Stimulated activated CD4-positive, alpha-beta T cell treated with anti-CD3 and anti-CD28 coated beads, Interleukin-1b, Interleukin-23, amount 100 ng/mL, for 4 hours (primary cell): ENCODE measurements around the gene RAB19.
A peak's percentile ranks its signal among the peaks of the same experiment; 100 is the strongest.
"Not testable (repeated sequence)": the region's sequence is repeated elsewhere in the genome, so short reads cannot be mapped to it uniquely, and the experiment has no call there.

ENCODE experiments used
- DNase-seq, 2 donors: peaks; one replicate each; pipeline ENCODE4 v3.0.0-alpha.2; 2020; ENCODE audit warnings: low read depth in 2 of 2

RAB19 gene

DNA sequence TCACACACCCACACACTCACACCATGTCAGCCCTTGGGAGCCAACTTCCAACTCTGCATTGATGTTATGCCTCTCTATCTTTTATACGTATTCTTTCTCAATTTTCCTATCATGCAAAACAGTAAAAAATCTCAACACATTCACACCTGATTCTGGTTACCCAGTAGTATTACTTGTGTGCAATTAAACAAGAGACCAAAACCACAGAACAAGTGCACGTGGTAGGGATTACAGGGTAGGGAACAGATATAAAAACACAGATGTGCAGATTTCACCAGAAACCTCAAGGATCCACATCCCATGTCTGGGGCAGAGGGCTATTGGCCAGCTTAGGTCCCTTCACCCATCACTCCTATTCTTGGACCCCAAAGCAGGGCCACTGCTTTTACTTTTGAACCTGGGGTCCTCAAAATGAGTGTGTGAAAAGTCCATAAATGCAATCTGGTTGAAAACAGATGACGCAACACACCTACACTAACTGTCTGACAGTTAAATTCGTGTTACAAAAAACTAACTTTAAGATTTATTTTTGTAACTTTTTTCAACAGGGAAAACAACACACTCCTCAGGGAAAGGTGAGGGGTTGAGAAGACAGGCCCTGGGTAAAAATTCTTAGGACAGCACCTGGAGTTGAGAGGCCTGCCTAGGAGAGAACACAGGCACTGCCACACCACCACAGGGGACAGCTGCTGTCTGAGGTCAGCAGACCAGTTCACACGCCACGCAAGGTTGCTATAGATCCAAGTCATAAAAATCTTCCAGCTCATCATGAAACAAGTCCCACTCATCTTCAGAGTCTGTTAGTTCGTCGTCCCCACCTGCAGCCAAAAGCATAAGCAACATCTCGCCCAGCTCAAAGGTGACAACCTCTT lies 50.2 kb downstream of the RAB19 start:
- not testable (repeated sequence) for DNase-seq

DNA sequence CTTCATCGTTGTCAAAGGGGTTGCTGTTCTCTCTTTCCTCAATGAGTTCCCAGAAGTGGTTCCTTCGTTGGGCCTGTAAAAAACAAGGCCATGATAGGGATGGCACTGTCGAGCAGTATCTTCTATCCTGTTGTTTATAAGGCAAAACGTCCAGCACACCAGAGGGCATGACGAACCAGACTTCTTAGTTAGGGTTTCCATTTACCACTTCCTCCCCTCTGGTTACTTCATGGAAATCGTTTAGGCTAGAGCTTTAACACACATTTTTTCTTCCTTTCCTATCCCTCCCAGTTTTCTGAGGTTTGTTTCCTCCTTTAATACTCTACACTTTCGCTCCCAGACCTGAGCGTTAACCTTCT lies 50.8 kb downstream of the RAB19 start:
- no peak for DNase-seq

DNA sequence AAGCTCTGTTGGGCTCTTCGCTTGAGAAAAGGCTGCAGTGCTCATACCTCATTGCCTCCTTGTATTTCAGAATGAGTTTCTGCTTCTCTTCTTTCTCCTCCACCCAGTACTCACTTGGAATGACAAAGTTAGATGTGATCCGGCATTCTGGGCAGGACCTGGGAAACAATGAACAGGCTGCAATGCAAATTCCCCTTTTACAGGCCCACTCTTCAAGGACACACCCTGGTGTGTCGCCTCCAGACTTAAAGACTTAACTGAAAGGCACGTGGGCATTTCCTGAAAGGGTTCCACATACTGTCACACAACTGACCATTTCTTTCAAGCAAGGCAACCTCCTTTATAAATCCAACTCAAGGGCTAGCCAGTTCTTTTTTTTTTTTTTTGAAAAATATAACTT lies 51.9 kb downstream of the RAB19 start:
- no peak for DNase-seq

DNA sequence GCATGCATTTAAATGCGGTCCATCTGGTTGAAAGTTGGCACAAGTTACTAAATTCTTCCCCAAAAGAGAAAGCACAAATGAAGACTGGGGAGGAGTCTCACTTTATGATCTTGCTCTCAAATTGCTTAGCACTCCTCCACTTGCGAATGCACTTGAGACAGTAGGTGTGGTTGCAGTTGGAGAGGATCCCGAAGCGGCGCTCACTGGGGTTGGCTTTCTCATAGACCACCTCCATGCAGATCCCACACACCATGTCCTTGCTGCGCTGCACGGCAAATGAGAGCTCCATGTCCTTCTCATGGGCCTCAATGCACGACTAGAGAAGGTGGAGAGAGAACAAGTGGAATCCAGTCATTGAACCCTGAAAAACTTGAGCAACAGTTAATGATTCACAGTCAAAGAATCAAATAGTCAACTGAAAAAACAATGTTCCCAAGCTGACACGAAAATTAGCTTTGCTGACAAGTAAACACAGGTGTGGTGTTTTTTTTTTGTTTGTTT lies 52.7 kb downstream of the RAB19 start:
- no peak for DNase-seq

DNA sequence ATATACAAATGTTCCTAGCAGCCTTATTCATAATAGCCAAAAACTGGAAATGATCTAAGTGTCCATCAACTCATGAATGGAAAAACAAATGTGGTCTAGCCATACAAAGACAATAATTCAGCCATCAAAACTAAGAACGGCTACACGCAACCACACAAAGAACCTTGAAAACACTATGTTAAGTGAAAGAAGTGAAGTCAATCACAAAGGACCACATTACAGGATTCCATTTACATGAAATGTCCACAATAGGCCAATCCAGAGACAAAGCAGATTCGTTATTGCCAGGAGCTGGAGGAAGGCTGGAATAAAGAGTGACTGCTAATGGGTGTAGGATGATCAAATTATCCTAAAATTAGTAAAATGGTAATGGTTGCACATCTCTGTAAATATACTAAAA lies 54.3 kb downstream of the RAB19 start:
- DNase-seq: no peak

DNA sequence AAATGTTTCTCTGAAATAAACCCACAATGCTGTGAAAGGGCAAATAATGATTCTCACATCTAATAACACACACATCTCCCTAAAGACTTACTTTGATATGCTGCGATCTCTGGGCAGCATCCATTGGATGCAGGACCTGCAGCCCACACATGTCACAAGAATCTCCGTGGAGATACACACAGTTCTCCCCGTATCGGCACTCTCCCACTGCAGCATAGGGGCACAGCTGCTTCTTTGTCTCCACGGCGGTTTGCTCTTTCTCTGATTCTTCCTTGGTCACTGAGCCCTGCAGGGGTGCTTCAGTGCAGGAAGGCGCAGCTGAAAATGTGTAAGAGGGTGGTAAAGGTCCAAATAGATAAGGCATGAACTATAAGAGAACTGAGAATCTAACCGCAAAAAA lies 55.1 kb downstream of the RAB19 start:
- DNase-seq: no peak

DNA sequence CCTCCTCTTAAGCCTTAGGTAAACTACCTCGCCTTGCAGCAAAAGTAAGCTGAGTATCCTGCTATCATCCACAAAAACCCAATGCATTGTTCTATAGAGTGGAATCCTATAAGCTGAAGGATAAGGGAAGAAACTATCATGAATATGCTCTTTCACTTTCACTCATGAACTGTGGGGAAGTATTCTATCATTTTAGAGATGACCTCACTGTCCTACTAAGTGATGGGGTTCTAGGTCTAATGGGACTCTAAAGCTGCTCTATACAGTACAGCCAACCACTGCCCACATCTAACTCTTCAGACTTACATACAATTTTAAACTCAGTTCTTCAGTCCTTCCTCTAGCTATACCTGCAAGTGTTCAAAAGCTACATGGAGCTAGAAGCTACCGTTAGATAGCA lies 59.3 kb downstream of the RAB19 start:
- DNase-seq: no peak

DNA sequence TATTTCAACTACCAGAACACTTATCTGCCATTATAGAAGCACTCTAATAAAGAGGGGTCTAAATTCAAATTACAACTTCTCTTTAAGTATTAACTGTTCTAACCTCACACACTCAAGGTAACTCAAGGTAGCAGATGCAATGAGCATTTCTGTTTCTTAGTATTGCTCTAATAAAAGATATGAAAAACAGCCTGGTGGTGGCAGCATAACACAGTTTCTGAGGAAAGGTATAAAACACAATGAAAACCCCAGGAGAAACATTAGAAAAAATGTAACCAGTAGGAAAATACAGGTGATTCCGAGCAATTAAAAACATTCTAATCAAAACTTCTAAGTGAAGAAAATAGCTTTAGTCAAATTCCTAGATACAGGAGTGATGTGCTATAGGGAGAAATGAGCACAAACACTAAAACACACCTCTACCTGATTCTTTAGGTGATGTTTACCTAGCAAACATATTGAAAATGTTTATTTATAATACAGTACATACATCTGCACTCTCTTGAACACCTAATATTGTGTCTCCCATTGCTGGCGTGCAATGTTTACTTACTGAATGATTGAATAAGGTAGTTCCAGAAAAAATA lies 72.0 kb downstream of the RAB19 start:
- DNase-seq: peak; percentile 9 to 27

DNA sequence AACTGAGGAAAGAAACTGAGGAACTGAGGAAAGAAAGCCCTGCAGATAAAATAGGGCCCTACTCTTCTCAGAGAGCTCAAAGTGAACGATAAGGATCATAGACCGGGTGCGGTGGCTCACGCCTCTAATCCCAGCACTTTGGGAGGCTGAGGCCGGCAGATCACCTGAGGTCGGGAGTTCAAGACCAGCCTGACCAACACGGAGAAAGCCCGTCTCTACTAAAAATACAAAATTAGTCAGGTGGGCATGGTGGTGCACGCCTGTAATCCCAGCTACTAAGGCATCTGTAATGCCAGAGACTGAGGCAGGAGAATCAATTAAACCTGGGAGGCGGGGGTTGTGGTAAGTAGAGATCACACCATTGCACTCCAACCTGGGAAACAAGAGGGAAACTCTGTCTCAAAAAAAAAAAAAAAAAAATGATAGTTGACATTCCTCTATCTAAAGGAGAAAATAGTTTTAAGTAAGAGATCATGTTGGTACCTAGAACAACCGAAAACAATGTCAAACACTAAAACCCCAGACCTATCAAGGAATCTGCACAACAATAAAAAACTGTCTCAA lies 72.9 kb downstream of the RAB19 start:
- no peak for DNase-seq
